Naive thymus-derived CD4-positive, alpha-beta T cell (primary cell): Measurements from ENCODE around the gene OR2L3. TPM values are rescaled to one million over a fixed set of nuclear protein-coding genes. Genes with fewer than 3 reads are reported as not detected.

Source experiments
- polyA plus RNA-seq, 2 donors: library from polyadenylated mRNA; unstranded; fragments of 300-500 nt; fragmentation: Illumina TruSeq; gene quantifications; one replicate each; pipeline ENCODE4 v1.2.3, GENCODE V29; 2021
- total RNA-seq, 6 experiments: library from RNA in 5 of 6; stranded (reverse) in 5 of 6; gene quantifications; 1 replicate in 5 of 6; 2 replicates in 1 of 6; pipeline ENCODE4 v1.2.3 and lab custom pipeline; 2021 to 2026

OR2L3 gene
- total and polyA plus RNA-seq, 7 experiments from 2014 or later, result 0.17 to 0.27 TPM; not detected in 5

Other genes with a start within 250 kb of the OR2L3 start
- gene OR14A16, start 222.7 kb upstream of the OR2L3 start, total RNA-seq, result not detected
- gene OR14A16, start 222.7 kb upstream of the OR2L3 start, polyA plus RNA-seq, result not detected
- gene OR11L1, start 204.9 kb upstream of the OR2L3 start, total RNA-seq, result not detected
- gene OR11L1, start 204.9 kb upstream of the OR2L3 start, polyA plus RNA-seq, result not detected
- 1 to 10 TPM in 2 of 5 experiments, under 1 TPM in 2, not detected in 1; 0.24 to 2.1 (median 0.65) TPM for gene TRIM58, start 189.6 kb upstream of the OR2L3 start, total RNA-seq
- under 1 TPM; 0.15 to 0.17 TPM for gene TRIM58, start 189.6 kb upstream of the OR2L3 start, polyA plus RNA-seq
- under 1 TPM in 2 of 5 experiments, not detected in 3; 0.31 to 0.83 TPM for gene OR2W3, start 151.2 kb upstream of the OR2L3 start, total RNA-seq
- not detected for gene OR2W3, start 151.2 kb upstream of the OR2L3 start, polyA plus RNA-seq
- gene OR2T8, start 126.6 kb upstream of the OR2L3 start, total RNA-seq, result not detected
- gene OR2T8, start 126.6 kb upstream of the OR2L3 start, polyA plus RNA-seq, result not detected
- gene OR2AJ1, start 121.9 kb upstream of the OR2L3 start, total RNA-seq, result not detected
- not detected for gene OR2AJ1, start 121.9 kb upstream of the OR2L3 start, polyA plus RNA-seq
- gene OR2L8, start 98.0 kb upstream of the OR2L3 start, total RNA-seq, result 1 to 10 TPM in 1 of 5 experiments, under 1 TPM in 2, not detected in 2; 0.66 to 1.4 (median 0.94) TPM
- gene OR2L8, start 98.0 kb upstream of the OR2L3 start, polyA plus RNA-seq, result not detected
- gene OR2AK2, start 81.6 kb upstream of the OR2L3 start, total RNA-seq, result under 1 TPM in 4 of 5 experiments, not detected in 1; 0.22 to 0.65 (median 0.48) TPM
- gene OR2AK2, start 81.6 kb upstream of the OR2L3 start, polyA plus RNA-seq, result not detected
- gene OR2L5, start 33.2 kb upstream of the OR2L3 start, total RNA-seq, result under 1 TPM in 4 of 5 experiments, not detected in 1; 0.10 to 0.51 (median 0.26) TPM
- gene OR2L5, start 33.2 kb upstream of the OR2L3 start, polyA plus RNA-seq, result not detected
- gene OR2L2, start 16.8 kb upstream of the OR2L3 start, total RNA-seq, result under 1 TPM; 0.17 to 0.64 (median 0.32) TPM
- gene OR2L2, start 16.8 kb upstream of the OR2L3 start, polyA plus RNA-seq, result under 1 TPM; 0.33 to 0.36 TPM
- gene OR2L13, start 48.3 kb downstream of the OR2L3 start, total RNA-seq, result under 1 TPM in 2 of 5 experiments, not detected in 3; 0.21 to 0.24 TPM
- under 1 TPM in 1 of 2 donors, not detected in 1; 0.17 TPM for gene OR2L13, start 48.3 kb downstream of the OR2L3 start, polyA plus RNA-seq
- gene OR2M5, start 98.3 kb downstream of the OR2L3 start, total RNA-seq, result not detected
- gene OR2M5, start 98.3 kb downstream of the OR2L3 start, polyA plus RNA-seq, result not detected
- gene OR2M2, start 128.0 kb downstream of the OR2L3 start, total RNA-seq, result not detected
- gene OR2M2, start 128.0 kb downstream of the OR2L3 start, polyA plus RNA-seq, result not detected
- under 1 TPM in 1 of 5 experiments, not detected in 4; 0.03 TPM for gene OR2M3, start 150.4 kb downstream of the OR2L3 start, total RNA-seq
- gene OR2M3, start 150.4 kb downstream of the OR2L3 start, polyA plus RNA-seq, result not detected
- not detected for gene OR2M4, start 184.6 kb downstream of the OR2L3 start, total RNA-seq
- gene OR2M4, start 184.6 kb downstream of the OR2L3 start, polyA plus RNA-seq, result not detected
- gene OR2T33, start 231.1 kb downstream of the OR2L3 start, total RNA-seq, result not detected
- gene OR2T33, start 231.1 kb downstream of the OR2L3 start, polyA plus RNA-seq, result not detected